Cerebellar nuclear complex (tissue), 1 donor: ENCODE measurements around the gene SPRYD3.
A peak's percentile ranks its signal among the peaks of the same experiment; 100 is the strongest.
"Not testable (repeated sequence)": the region's sequence is repeated elsewhere in the genome, so short reads cannot be mapped to it uniquely, and the experiment has no call there.

ENCODE experiments used
- DNase-seq, 2 experiments: peaks; one replicate each; lab custom pipeline; 2025; lab: John Stamatoyannopoulos, UW

Gene SPRYD3

DNA sequence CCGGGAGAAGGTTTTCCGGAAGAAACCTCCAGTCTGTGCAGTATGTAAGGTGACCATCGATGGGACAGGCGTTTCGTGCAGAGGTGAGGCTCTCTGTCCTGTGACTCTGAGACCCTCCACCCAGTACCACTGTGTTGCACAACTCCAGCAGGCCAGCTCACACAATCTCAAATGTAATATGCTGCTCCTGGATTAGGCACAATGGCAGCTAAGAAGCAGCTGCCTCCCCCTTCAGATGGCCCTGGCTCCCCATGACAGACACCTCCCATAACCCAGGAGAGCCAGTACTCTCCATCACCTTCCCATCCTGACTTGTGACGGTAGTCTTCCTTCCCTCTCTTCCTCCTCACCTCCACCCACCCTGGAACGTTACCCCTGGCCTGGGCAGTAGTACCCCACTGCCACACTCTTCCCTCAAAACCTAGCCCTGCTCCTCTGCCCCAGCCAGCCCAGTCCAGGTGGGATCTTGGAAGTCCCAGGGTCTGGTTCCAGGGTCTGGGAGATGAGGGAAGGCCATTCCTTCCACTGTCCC, 27.2 kb downstream of the SPRYD3 start:
- no peak for DNase-seq

DNA sequence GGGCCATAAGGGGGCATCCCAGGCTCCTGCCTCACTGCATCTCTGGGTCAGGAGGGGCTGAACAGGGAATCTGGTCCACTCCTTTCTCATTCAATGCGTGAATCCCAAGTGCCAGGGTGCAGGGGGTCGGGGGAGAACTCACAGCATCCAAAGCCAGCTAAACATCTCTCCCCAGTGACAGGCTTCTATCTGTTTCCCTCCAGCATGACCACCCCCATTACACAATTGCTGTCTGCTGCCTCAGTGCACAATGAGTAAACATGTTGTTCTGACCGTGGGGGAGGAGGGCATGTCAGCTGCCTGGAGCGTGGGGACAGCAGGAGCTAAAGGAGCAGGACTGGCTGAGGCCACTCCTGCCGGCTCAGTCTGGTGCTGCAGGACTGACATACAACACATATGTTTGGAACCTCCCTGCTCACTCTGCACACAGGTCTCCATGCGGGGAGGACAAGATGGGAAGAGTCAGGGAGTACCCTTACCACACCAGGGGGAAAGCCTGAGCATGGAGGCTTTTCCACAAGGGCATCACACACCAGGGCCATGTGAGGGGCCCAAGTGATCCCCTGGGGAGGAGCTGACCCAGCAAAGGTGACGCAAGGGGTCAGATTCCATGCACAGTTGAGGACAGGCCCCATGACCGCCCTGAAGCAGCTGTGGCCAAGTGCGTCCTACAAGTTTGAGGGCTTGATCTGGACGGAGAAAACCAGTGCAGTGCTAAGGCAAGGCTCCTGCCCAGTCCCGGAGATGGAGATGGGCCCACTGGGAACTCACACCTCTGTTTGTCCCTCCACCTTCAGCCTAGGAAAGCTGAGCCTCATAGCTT, 27.9 kb downstream of the SPRYD3 start:
- peak in 1 of 2 experiments; percentile 15 for DNase-seq

DNA sequence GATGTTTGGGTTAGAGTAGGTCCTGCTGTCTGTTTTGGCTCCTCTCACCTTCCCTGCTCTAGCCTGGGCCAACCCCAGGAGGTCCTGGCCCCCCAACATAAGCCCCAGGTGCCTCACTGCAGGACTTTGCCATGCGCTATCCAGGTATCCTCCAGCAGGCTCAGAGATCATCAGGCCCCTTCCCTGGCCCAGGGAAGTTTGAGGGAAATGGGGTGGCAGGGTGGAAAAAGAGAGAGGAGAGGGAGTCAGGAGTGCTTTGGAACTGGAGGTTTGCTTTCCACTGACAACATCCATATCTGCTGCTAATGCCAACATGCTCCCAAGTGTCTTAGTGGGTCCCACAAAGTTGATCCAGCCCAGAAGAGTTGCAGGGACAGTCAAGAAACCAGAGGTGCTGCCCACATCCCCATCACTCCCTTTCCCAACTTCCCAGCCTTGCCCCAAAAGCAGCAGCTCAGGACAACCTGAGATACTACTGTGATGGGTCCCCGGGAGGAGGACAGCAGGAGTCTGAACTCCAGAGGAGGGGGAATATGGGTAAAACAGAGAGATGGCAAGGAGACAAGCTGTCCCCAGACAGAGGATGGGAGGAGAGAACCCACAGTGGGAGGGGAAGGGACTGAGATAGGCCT, 28.6 kb downstream of the SPRYD3 start:
- no peak for DNase-seq

DNA sequence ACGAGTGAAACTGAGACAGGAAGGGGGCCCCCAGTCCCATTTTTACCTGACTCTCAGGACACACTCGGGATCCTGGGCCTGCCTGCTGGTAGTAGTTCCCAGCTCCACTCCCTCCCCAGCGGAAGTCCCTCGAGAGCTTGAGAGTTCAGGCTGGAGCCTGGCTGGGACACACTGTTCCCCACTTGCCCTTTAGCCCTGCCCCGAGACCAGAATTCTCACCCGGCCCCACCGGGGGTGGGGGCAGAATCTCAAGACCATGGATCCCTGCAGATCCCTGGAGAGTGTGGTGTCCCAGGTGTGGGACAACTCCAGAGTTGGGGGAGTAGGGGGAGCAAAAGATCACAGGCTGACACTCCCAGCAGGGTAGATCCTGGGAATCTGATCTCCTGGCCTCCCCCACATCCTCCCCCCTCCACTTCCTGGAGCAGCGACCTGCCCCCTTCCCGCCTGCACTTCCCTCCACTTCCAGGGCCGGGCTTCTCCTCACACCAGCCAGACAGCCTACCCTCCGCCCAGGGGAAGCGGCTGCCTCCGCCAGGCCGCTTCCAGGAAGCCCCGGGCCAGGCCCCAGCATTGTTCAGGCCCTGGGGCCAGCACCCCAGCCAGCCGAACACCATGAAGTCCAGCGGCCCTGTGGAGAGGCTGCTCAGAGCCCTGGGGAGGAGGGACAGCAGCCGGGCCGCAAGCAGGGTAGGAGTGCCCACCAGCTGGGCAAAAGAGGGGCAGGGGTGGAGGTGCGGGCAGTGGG, 29.4 kb downstream of the SPRYD3 start, which contains the start of gene TNS2:
Gene TNS2, plus strand, starts transcription at position 495 of the 748 bp plus-strand sequence. Its CDS starts 121 bp downstream, at position 616.
- DNase-seq, result no peak

DNA sequence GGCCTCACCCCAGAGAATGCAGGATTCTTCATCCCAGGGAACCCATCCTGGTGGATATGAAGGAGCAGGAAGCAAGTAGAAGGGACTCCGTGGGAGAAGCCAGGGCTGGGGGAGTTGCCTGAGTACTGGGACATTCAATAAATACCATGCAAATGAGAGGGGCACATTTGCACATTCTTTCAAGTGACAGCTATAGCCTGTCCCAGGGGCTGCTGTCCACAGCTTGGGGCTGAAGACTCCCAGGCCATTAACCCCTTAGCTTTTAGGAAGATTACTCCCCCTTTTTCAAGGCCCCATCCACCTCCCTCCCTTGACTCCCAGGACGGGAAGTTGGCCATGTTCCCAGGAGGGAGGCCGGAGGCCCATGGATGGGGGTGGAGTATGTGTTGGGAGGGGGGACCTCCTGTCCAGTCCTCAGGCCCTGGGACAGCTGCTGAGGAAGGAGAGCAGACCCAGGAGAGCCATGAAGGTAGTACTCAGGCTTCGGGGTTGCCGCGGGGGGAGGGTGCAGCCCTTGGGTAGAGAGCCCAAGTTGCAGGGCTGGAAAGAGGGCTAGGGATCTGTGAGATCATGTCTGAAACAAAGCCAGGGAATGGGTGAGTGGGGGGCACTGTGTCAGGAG, 30.3 kb downstream of the SPRYD3 start:
- no peak for DNase-seq

DNA sequence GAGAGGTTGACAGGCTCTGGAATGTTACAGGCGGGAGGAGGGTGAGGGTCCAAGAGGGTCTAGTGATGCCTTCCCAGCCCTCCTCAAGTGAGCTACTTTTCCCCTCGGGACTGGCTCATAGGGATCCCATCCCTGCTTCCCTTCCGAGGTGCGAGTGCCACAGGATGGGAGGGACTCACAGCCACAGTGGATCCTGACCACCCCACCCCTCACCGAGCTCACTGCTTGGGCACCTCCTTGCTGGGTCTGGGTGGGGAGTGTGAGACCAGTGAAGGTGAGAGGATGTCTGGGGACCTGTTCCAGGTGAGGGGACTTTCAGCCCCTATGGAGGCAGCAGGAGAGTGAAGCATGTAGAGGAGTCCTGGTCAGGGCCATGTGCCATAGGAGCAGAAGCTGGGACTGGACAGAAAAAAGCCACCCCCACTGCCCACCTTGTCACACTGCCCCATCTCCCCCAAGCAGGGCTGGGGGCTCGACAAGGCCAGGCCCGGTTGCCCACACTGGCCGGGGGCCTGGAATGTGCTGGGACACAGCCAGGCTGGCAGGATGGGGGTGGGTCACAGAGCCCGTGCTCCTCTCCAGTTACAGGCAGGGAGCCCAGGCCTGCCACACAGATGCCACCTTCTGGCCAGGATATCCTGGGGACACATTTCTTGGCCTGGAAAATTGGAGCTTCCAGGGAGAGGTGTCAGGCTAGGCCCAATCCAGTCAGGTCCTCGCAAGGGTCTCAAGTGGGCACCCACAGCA, 31.0 kb downstream of the SPRYD3 start:
- peak; percentile 49 to 55 for DNase-seq

DNA sequence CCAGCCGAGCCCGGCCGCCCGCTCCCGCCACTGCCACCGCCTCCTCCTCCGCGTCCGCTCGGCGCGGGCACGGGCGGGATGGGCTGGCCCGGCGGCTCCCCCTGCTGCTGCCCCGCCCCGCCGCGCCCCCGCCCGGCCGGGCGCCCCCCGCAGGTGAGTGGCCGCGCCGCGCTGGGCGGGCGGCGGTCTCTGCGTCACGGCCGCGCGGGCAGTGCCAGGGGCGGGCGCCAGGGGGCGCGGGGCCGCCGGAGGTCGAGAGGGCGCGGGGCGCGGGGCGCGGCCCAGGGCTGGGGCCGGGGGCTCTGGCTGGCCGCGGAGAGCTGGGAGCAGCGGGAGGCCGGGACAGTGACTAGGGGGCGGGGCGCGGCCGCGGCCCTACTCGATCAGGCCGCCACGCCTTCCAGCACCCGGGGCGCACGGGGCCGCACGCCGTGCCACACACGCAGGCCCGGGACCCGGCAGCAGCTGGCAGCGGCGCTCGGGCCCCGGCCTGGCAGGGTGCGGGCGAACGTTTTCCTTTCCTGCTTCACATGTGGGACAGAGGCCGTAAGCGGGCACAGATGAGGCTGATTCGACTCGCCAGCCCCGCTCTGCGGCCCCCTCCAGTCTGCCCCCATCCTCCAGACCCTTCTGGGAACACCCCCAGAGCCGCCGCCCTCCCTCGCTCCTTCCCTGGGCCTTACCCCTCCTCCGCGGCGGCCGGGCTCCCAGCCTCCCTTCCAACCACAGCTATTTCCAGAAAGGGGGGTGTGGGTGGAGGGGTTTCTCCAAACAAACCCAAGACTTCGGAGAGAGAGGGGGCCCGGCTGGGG, 31.8 kb downstream of the SPRYD3 start:
- DNase-seq, result no peak

DNA sequence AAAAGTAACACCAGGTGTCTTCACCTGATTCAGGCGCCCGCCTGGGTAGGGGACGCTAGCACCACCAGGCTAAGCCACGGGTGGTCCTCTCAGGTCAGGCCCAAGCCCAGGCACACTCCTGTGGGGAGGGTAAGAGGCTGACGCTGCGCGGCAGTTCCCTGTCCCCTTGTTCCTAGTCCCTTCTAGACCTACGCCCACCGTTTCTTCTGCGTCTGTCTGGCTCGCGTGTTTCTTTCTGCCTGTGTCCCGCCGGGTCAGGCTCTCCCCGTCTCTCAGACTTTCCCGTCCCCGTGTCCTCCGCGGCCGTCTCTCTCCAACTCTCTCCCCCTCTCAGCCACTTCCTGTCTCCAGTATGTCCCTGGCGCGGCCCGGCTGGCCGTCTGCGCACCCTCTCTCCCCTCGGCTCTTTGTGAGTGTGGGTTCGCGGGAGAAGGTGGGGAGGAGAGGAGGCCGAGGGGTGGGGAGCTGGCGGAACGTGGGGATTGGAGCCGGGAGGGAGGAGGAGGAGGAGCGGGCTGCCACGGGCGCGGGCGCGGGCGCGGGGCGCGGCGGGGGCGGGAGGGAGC, 32.5 kb downstream of the SPRYD3 start:
- DNase-seq, result no peak

DNA sequence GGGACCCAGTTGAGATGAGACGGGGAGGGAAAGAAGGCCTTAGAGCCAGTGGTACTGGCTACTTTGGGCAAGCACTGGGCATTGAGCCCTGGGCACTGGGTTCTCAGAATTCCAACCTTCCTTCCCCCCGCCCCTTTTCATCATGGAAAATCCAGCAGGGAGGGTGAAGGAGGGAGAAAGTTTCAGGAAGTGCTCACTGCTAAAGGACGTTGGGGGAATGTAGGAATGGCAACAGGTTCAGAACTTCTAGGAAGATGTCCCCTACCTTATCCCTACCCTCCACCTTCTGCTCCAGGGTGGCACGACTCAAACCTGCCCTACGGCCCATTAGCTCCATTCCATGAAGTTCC, 33.5 kb downstream of the SPRYD3 start:
- DNase-seq, result no peak

DNA sequence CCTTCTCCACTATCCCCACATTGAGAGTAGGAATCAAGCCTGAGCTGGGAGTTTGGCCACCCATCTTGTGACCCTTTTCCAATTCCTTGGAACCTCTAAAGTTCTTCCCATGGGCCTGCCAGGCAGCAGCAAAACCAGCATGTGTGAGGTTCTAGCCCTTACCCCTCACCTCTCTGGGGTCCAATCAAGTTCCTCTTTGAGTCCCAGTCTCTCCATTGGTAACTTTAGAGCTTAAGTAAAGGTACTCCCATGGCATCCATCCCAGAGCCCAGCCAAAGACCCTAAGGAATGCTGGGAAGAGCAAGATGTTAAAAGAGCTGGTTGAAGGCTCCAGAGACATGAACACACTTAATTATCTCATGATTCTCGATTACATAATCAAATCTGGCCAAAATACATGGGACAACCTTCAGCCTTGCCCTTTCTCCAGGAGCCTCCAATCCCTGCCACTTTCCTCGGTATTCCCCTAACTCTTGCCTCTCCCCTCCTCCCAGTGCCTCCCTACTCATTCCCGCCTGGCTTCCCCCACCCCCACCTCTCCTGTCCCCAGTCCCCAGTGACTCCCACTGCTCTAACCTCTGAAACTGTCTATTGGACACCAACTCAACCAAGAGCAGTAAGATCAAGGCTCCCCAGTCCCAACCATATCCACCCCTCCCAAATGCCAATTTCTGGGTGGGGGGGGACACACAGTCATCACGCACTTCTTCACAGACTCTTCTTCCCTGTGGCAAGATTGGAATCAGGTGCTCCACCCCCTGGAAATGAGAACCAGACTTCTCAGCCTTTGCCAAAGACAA, 34.1 kb downstream of the SPRYD3 start:
- no peak for DNase-seq

DNA sequence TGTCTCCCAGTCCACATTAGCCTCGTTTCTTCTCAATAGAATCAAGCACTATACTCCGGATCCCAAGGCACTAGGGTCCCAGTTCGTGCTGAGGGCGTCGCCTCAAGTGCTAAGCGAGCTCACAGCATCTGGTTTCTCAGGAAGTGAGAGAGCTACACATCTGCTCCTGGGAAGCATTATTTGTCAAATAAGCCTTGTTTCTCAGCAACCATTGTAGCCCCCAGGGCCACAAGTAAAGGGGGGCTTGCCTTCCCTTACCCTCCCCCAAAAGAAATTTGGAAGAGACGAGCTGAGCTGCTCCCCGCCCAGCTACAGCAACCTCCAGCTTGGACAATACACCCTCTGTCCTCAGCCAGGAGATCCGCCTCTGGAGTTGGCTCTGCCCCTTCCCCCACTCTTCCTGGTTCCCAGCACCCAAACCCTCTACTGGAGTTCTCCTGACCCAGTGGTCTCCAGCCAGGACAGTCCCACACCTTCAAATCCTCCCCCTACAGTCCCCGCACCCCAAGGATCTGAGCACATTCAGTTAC, 35.1 kb downstream of the SPRYD3 start:
- DNase-seq, result no peak

DNA sequence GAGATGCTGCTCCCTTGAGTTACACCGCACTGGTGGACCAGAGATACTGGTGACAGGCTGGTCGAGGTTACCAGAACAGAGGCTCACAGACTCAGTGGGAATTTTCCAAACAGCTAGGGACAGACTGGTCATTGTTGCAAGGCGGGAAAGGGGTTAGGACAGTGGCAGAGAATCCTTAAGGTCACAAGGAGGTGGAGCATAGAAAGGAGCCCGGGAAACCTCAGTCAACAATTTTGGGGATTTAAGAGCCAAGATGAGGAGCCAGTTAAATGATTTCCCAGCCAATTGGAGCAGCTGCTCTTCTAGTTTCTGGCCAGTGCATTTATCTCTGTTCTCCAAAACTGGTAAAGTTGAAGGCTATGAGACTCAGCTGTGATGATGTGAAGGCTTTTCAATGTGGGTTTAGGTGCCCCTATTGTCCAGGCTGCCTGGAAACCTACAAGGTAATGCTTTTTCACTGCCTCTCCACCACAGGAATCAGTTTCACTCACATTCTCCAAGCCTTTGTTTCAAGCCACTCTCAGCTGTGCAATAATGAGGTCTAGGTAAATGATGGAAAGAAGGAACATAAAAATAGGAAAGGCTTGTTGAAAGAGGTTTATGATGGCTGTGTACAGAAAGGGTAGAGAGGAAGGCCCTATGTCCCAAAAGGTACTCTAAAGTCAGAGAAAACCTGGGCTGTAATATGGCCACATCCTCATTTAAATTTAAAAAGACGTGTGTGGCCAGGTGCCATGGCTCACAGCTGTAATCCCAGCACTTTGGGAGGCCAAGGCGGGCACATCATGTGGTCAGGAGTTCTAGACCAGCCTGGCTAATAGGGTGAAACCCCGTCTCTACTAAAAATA, 36.4 kb downstream of the SPRYD3 start:
- no peak for DNase-seq

DNA sequence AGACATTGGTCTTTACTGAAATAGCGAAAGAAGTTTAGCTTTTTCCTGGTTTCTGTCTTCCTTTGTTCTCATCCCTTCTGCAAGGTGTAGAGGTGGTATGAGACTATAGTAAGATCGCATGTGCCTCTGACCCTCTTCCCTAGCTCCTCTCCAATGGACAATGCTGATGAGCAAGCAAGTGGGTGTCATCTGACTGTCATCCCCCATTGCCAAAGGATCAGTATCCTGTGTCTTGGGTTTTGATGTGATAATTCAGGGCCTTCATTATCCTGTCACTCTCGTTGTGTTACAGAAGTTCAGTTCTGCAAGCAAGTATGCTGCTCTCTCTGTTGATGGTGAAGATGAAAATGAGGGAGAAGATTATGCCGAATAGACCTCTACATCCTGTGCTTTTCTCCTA, 39.3 kb downstream of the SPRYD3 start:
- no peak for DNase-seq

DNA sequence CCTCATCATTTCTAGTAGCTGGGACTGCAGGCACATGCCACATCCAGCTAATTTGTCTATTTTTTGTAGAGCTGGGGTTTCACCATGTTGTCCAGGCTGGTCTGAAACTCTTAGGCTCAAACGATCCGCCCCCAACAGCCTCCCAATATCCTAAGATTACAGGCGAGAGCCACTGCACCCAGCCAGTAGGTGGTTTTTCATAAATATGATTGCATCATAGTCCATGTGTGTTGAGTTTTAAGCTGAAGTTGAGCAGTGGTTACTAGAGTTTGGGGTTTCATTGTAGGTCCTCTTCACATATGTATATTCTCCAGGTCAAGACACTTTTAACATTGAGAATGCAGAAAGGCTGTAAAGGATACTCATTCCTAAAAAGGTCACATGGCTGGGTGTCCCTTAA, 42.4 kb downstream of the SPRYD3 start:
- no peak for DNase-seq

DNA sequence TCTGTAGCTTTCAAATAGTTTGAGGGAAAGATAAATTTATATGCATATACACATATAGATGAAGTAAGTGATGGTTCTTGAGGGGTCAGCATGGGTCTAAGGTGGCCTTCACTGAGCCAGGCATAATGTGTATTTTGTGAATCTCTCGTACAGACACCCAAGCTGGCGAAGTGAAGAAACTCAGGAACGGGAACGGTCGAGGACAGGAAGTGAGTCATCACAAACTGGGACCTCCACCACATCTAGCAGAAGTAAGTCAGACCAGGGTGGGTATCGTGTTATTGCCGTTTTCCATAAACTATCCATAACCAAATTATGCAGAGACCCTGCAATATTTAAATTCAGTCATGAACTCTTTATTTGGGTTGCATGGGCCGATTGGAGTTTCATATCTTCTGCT, 44.7 kb downstream of the SPRYD3 start:
- no peak for DNase-seq

DNA sequence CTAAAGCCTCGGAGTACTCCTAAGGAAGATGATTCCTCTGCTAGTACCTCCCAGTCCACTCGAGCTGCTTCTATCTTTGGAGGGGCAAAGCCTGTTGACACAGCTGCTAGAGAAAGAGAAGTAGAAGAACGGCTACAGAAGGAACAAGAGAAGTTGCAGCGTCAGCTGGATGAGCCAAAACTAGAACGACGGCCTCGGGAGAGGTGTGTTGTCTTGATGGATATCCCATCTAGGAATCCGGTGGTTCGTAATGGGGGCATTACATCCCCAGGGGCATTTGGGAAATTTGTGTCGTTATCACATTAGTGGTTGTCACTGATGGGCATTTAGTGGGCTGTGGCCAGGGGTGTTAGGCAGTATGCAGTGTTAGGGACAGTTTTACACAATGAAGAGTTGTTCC, 45.4 kb downstream of the SPRYD3 start:
- DNase-seq, result not testable (repeated sequence)

DNA sequence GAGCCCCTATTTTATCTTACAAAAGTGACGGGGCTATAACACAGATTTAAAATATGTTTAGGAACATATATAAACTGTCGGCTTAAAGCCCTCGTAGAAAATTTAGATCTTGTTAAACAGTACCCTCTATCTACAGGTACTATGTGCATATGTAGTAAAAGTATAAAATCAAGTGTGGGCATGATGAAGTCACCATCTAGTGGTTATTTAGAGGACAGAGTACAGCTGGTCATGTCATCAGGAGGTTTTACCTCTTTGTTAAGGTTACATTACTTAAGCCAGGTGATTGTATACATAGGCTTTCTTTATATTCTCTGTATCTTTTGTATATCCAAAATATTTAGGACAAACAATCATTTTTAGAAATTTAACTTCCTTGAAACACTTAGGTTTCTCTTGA, 47.6 kb downstream of the SPRYD3 start:
- no peak for DNase-seq

DNA sequence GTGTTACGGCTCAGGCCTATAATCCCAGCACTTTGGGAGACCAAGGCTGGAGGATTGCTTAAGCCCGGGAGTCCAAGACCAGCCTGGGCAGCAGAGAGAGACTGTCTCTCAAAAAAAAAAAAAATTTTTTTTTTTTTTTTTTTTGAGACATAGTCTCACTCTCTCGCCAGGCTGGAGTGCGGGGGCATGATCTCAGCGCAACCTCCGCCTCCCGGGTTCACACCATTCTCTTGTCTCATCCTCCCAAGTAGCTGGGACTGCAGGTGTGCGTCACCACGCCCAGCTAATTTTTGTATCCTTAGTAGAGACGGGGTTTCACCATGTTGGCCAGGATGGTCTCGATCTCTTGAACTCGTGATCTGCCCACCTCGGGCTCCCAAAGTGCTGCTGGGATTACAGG, 52.2 kb downstream of the SPRYD3 start:
- DNase-seq, result not testable (repeated sequence)
